MM.1S (cell line): ENCODE results near the gene SMYD4.
"Not testable (repeated sequence)": the region's sequence is repeated elsewhere in the genome, so short reads cannot be mapped to it uniquely, and the experiment has no call there.

ENCODE experiments used
- CTCF ChIP-seq: fragments of 300-600 bp; sonication (generic); IDR thresholded peaks from 2 replicates; pipeline ENCODE4 v1.5.1; 2016; ENCODE audit warnings: antibody characterized with exemption, low read length, mixed read lengths
- EZH2 ChIP-seq: fragments of 300-600 bp; sonication (generic); optimal IDR thresholded peaks from 2 replicates; pipeline ENCODE3; 2017; ENCODE audit warnings: low read depth, mild to moderate bottlenecking, antibody characterized with exemption, low read length, mixed read lengths
- EZH2phosphoT487 ChIP-seq: fragments of 300-600 bp; sonication (generic); IDR thresholded peaks from 2 replicates; pipeline ENCODE4 v1.6.1; 2018; ENCODE audit warnings: antibody characterized with exemption, low read length

GRCh38 chr17:1809815-1810214 is 19.9 kb downstream of the SMYD4 start:
- TF ChIP-seq EZH2, CTCF, EZH2phosphoT487: not testable (repeated sequence)
